GM13977 (cell line): ENCODE results near the gene GMDS.

Experiments
- DNase-seq: peaks from one replicate; pipeline ENCODE4 v3.0.0; 2012; ENCODE audit warnings: low spot score
- in situ Hi-C: fragments of 300-500 bp; cut with MboI; formaldehyde crosslinking; loops from one replicate; pipeline ENCODE4 v1.12.0; 2022; ENCODE audit warnings: low sequenced_read_pairs, low pct_unique_long_range_greater_than_20kb, mixed read lengths, inconsistent platforms; ENCODE audit not compliant: unreplicated experiment
- TF ChIP-seq, protein P1 (sequence below): IDR thresholded peaks from 2 replicates; pipeline ENCODE4 v1.5.1; 2012; ENCODE audit warnings: mild to moderate bottlenecking, control low read depth; ENCODE audit not compliant: insufficient read depth; ENCODE audit errors: extremely low read depth, missing control alignments

GMDS gene

DNA sequence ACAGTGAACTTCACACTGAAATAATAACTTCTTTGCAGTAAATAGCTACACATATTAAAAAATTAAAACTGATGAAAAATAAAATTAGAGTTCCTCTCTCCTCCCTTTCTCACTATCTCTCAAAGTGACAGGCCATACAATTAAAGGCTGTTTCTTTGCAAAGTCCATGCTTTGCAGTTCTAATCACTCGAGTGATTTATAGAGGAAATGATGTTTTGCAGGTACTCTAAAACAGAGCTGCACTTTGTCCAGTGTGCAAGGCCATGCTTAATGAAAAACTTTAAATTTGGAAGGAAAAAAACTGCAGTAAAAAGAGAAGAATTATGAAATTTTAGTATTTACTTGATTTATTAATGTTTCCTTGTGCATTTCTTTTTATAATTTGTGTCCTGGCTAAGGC, 112.5 kb downstream of the GMDS start:
- no peak for DNase-seq
- in situ Hi-C loops: no loop called here
- TF ChIP-seq, protein P1, sequence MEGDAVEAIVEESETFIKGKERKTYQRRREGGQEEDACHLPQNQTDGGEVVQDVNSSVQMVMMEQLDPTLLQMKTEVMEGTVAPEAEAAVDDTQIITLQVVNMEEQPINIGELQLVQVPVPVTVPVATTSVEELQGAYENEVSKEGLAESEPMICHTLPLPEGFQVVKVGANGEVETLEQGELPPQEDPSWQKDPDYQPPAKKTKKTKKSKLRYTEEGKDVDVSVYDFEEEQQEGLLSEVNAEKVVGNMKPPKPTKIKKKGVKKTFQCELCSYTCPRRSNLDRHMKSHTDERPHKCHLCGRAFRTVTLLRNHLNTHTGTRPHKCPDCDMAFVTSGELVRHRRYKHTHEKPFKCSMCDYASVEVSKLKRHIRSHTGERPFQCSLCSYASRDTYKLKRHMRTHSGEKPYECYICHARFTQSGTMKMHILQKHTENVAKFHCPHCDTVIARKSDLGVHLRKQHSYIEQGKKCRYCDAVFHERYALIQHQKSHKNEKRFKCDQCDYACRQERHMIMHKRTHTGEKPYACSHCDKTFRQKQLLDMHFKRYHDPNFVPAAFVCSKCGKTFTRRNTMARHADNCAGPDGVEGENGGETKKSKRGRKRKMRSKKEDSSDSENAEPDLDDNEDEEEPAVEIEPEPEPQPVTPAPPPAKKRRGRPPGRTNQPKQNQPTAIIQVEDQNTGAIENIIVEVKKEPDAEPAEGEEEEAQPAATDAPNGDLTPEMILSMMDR: no peak

DNA sequence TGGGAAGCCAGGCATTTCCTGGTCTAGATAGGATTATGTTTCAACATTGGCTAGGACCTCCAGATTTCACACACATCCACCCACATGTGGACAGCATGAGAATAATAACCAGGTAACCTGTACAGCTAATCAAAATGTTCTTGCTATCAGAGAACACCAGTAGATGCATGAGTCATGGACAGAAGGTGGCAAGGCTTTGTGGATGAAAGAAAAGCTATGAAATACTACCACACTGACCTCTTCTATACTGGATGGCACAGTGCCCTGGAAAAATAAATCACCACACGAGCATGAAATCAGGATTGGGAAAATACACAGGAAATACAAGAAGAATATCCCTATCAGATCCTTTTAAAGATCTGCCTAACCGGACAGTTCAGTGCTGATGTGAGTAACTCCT, 113.0 kb downstream of the GMDS start:
- in situ Hi-C loops: no loop called here
- DNase-seq: no peak
- TF ChIP-seq, protein P1: no peak

- in situ Hi-C loops: no loop called here
- TF ChIP-seq, protein P1: no peak
- DNase-seq: peak; percentile 66
Observed at GRCh38 chr6:2129182-2129621, 116.2 kb downstream of the GMDS start.

DNA sequence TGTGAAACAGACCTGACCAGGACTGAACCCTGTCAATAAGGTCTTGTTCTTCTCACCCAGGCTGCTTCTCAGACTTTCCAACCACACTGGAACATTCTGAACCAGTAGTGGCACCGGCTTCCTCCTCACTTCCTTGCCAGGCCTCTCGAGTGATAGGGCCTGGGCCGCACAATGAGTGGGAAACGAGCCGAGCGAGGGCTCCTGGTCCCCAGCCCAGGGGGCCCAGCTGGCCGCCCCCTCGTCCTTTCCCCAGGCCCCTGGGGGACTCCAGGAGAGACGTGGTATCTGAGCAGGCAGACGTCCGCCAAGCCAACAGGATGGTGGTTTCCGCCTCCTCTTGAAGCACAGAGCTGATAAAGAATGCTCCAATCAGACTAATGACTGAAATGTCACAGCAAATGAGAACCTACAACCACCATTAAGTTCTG, 117.9 kb downstream of the GMDS start:
- in situ Hi-C loops: no loop called here
- TF ChIP-seq, protein P1: no peak

GRCh38 chr6:2126351-2126750, 119.1 kb downstream of the GMDS start:
- in situ Hi-C loops: no loop called here
- TF ChIP-seq, protein P1: no peak
- DNase-seq: no peak

More for the DNA sequence above, 117.9 kb downstream of the GMDS start:
- peak; percentile 23 for DNase-seq

DNA sequence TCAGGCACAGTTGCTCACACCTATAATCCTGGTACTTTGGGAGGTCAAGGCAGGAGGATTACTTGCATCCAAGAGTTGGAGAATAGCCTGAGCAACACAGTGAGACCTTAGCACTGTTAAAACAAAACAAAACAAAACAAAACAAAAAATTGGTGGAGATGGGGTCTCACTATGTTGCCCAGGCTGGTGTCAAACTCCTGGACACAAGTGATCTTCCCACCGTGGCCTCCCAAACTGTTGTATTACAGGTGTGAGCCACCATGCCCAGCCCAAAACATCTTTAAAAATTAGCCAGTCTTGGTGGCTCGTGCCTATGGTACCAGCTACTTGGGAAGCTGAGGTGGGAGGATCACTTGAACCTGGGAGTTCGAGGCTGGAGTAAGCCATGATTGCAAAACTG, 120.2 kb downstream of the GMDS start:
- no peak for DNase-seq
- in situ Hi-C loops: no loop called here
- TF ChIP-seq, protein P1: no peak
